OCI-LY7 (cell line): Measurements from ENCODE around the gene LARGE1.

ENCODE experiments used
- CTCF ChIP-seq: fragments of 200-600 bp; sonication (generic); conservative IDR thresholded peaks from 2 replicates; pipeline ENCODE4 v1.5.1; 2014; ENCODE audit warnings: mild to moderate bottlenecking, antibody characterized with exemption, low read length, moderate library complexity, mixed read lengths
- EZH2phosphoT487 ChIP-seq: fragments of 200-600 bp; sonication (generic); IDR thresholded peaks from 2 replicates; pipeline ENCODE4 v1.6.1; 2018; ENCODE audit warnings: low read depth, borderline replicate concordance, mild to moderate bottlenecking, mixed run types, antibody characterized with exemption, low read length, moderate library complexity, mixed read lengths

- no peak for TF ChIP-seq CTCF
- no peak for TF ChIP-seq EZH2phosphoT487
These were observed 102.7 kb downstream of the LARGE1 start for GRCh38 chr22:33817512-33818127.
